HepG2 (cell line): ENCODE results near the gene BABAM2. TPM values are rescaled to one million over a fixed set of nuclear protein-coding genes. Genes with fewer than 3 reads are reported as not detected.

ENCODE experiments used
- ARHGAP35 ChIP-seq: sonication (generic); formaldehyde crosslinking; IDR thresholded peaks from 2 replicates; pipeline ENCODE4 v1.9.0; 2022; ENCODE audit warnings: mild to moderate bottlenecking, inconsistent platforms, moderate library complexity, missing genetic modification reagents, borderline replicate concordance
- ATF1 ChIP-seq: IDR thresholded peaks from 2 replicates; pipeline ENCODE4 v1.6.1; 2016; ENCODE audit warnings: mild to moderate bottlenecking, control low read depth
- ETV6 ChIP-seq: sonication (generic); formaldehyde crosslinking; conservative IDR thresholded peaks from 2 replicates; pipeline ENCODE4 v1.4.0; 2020; ENCODE audit warnings: missing genetic modification reagents
- KLF9 ChIP-seq: IDR thresholded peaks from 2 replicates; pipeline ENCODE4 v1.6.1; 2016; ENCODE audit warnings: low read depth
- MIXL1 ChIP-seq: IDR thresholded peaks from 2 replicates; pipeline ENCODE4 v1.6.1; 2016
- NRL ChIP-seq: sonication (generic); formaldehyde crosslinking; IDR thresholded peaks from 2 replicates; pipeline ENCODE4 v1.5.0; 2020; ENCODE audit warnings: missing genetic modification reagents, mild to moderate bottlenecking, moderate library complexity, borderline replicate concordance
- SATB2 ChIP-seq: sonication (generic); formaldehyde crosslinking; IDR thresholded peaks from 2 replicates; pipeline ENCODE4 v1.5.0; 2020; ENCODE audit warnings: missing genetic modification reagents
- TEAD3 ChIP-seq: optimal IDR thresholded peaks from 2 replicates; pipeline ENCODE3; 2016; ENCODE audit warnings: borderline replicate concordance
- XRCC5 ChIP-seq: fragments of 200-400 bp; formaldehyde crosslinking; optimal IDR thresholded peaks from 2 replicates; pipeline ENCODE3; 2017; ENCODE audit warnings: mild to moderate bottlenecking, low read length
- ZBTB1 ChIP-seq: sonication (generic); formaldehyde crosslinking; IDR thresholded peaks from 2 replicates; pipeline ENCODE4 v1.4.0; 2020; ENCODE audit warnings: missing genetic modification reagents, borderline replicate concordance
- ZNF329 ChIP-seq: sonication (generic); formaldehyde crosslinking; IDR thresholded peaks from 2 replicates; pipeline ENCODE4 v1.9.0; 2021; ENCODE audit warnings: low read depth, mild to moderate bottlenecking, missing genetic modification reagents
- ZNF383 ChIP-seq: sonication (generic); formaldehyde crosslinking; IDR thresholded peaks from 2 replicates; pipeline ENCODE4 v1.4.0; 2020; ENCODE audit warnings: missing genetic modification reagents, mild to moderate bottlenecking, borderline replicate concordance
- ZNF431 ChIP-seq: sonication (generic); formaldehyde crosslinking; IDR thresholded peaks from 2 replicates; pipeline ENCODE4 v1.9.0; 2022; ENCODE audit warnings: missing genetic modification reagents, low read depth, mild to moderate bottlenecking, borderline replicate concordance
- ZNF607 ChIP-seq: sonication (generic); formaldehyde crosslinking; IDR thresholded peaks from 2 replicates; pipeline ENCODE4 v1.5.1; 2020; ENCODE audit warnings: missing genetic modification reagents, mild to moderate bottlenecking, borderline replicate concordance
- polyA plus RNA-seq, 8 experiments: library from polyadenylated mRNA; depleted of rRNA in 3 of 8; stranded (reverse) in 7 of 8; unstranded in 1 of 8; fragments of >200 nt; fragmentation: Illumina TruSeq in 4 of 8; extraction: Trizol in 4 of 8; gene quantifications; 2 replicates each; pipeline versions ENCODE4 v1.2.1 to v1.2.3, GENCODE V29; 2011 to 2016; ENCODE audit warnings: low read depth in 4 of 8, missing spikeins in 1 of 8, mixed read lengths in 1 of 8; ENCODE audit not compliant: insufficient read depth in 1 of 8
- total RNA-seq, 5 experiments: library from RNA; depleted of rRNA; stranded (reverse); fragments of >200 nt; fragmentation: Illumina TruSeq; extraction: Trizol; gene quantifications; 2 replicates each; pipeline ENCODE4 v1.2.3, GENCODE V29; 2016; ENCODE audit warnings: low read depth in 1 of 5
- TF ChIP-seq, protein P1 (sequence below): sonication (generic); formaldehyde crosslinking; IDR thresholded peaks from 2 replicates; pipeline ENCODE4 v1.5.1; 2020; ENCODE audit warnings: missing genetic modification reagents, mild to moderate bottlenecking, borderline replicate concordance
- TF ChIP-seq, protein P2 (sequence below): sonication (generic); formaldehyde crosslinking; IDR thresholded peaks from 2 replicates; pipeline ENCODE4 v1.4.0; 2020; ENCODE audit warnings: missing genetic modification reagents
- TF ChIP-seq, protein P3 (sequence below): sonication (generic); formaldehyde crosslinking; IDR thresholded peaks from 2 replicates; pipeline ENCODE4 v1.8.0; 2022; ENCODE audit warnings: mild to moderate bottlenecking, missing genetic modification reagents; ENCODE audit not compliant: insufficient replicate concordance
- TF ChIP-seq, protein P4 (sequence below): sonication (generic); formaldehyde crosslinking; IDR thresholded peaks from 2 replicates; pipeline ENCODE4 v1.8.0; 2022; ENCODE audit warnings: missing genetic modification reagents, mild to moderate bottlenecking, borderline replicate concordance
- TF ChIP-seq, protein P5 (sequence below): sonication (generic); formaldehyde crosslinking; IDR thresholded peaks from 2 replicates; pipeline ENCODE4 v1.5.0; 2020; ENCODE audit warnings: mild to moderate bottlenecking, missing genetic modification reagents, borderline replicate concordance

Gene BABAM2
- total and polyA plus RNA-seq, 2 of the 13 experiments (the other 11 are each of a cell fraction or from before 2014, with no cell fraction given), result 24.9 to 28.0 TPM

DNA sequence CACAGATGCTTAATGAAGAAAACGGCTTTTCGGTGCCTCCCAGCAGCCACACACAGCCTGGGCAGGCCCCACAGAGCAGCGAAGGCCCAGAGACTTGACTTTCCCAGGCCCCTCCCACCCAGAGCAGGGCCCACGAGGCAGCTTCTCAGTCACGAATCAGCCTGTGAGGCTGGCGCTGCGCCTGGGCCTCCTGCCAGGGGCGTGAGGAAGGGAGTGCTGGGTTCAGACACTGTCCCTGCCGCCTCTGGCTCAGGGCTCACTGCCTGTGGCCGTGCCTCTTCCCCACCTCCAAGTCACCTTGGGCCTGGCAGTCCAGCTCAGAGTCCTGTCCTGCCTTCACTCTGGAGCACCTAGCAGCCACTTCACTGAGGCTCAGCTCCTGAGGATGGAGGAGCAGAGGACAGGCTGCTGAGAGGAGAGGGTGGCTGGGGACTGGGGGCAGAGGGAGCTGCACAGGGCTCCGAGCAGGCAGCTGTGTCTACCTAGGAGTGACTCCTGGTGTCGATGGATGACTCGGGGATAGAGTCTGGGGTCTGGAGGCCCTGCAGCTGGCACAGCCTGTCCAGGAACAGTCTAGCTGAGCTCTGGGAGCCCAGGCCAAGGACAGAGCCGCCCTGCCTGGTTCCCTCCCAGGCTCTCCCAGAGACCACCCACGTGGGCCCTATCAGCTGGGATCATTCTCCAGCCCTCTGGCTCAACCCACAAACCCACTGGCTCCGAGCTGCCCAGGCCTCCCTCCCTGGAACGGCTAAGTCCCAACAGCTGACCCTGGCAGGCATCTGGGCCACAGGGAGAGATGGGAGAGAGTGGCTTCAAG is 465.8 kb downstream of the BABAM2 start (continued):
- TF ChIP-seq, protein P1, sequence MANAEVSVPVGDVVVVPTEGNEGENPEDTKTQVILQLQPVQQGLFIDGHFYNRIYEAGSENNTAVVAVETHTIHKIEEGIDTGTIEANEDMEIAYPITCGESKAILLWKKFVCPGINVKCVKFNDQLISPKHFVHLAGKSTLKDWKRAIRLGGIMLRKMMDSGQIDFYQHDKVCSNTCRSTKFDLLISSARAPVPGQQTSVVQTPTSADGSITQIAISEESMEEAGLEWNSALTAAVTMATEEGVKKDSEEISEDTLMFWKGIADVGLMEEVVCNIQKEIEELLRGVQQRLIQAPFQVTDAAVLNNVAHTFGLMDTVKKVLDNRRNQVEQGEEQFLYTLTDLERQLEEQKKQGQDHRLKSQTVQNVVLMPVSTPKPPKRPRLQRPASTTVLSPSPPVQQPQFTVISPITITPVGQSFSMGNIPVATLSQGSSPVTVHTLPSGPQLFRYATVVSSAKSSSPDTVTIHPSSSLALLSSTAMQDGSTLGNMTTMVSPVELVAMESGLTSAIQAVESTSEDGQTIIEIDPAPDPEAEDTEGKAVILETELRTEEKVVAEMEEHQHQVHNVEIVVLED (CRISPR knock-in tag), result no peak
- TF ChIP-seq ZNF383 (CRISPR knock-in tag), result no peak
- TF ChIP-seq, protein P2, sequence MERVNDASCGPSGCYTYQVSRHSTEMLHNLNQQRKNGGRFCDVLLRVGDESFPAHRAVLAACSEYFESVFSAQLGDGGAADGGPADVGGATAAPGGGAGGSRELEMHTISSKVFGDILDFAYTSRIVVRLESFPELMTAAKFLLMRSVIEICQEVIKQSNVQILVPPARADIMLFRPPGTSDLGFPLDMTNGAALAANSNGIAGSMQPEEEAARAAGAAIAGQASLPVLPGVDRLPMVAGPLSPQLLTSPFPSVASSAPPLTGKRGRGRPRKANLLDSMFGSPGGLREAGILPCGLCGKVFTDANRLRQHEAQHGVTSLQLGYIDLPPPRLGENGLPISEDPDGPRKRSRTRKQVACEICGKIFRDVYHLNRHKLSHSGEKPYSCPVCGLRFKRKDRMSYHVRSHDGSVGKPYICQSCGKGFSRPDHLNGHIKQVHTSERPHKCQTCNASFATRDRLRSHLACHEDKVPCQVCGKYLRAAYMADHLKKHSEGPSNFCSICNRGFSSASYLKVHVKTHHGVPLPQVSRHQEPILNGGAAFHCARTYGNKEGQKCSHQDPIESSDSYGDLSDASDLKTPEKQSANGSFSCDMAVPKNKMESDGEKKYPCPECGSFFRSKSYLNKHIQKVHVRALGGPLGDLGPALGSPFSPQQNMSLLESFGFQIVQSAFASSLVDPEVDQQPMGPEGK (CRISPR knock-in tag), result no peak; the same call in 1 of the 2 replicates
- TF ChIP-seq ZNF431 (CRISPR knock-in tag), result no peak
- no peak for TF ChIP-seq ATF1
- no peak for TF ChIP-seq MIXL1 (CRISPR knock-in tag)
- peak; percentile 54 for TF ChIP-seq XRCC5
- no peak for TF ChIP-seq ETV6 (CRISPR knock-in tag)
- TF ChIP-seq ZNF329 (CRISPR knock-in tag), result no peak
- TF ChIP-seq ARHGAP35 (CRISPR knock-in tag), result no peak
- no peak for TF ChIP-seq SATB2
- TF ChIP-seq NRL, result 0 out of 2 replicates have a peak, but pooled peaks have one; percentile 2
- no peak for TF ChIP-seq ZBTB1 (CRISPR knock-in tag)
- TF ChIP-seq, protein P3, sequence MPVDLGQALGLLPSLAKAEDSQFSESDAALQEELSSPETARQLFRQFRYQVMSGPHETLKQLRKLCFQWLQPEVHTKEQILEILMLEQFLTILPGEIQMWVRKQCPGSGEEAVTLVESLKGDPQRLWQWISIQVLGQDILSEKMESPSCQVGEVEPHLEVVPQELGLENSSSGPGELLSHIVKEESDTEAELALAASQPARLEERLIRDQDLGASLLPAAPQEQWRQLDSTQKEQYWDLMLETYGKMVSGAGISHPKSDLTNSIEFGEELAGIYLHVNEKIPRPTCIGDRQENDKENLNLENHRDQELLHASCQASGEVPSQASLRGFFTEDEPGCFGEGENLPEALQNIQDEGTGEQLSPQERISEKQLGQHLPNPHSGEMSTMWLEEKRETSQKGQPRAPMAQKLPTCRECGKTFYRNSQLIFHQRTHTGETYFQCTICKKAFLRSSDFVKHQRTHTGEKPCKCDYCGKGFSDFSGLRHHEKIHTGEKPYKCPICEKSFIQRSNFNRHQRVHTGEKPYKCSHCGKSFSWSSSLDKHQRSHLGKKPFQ (CRISPR knock-in tag), result no peak
- TF ChIP-seq TEAD3 (CRISPR knock-in tag), result peak; percentile 25
- no peak for TF ChIP-seq ZNF607 (CRISPR knock-in tag)
- TF ChIP-seq KLF9 (CRISPR knock-in tag), result no peak
- TF ChIP-seq, protein P4, sequence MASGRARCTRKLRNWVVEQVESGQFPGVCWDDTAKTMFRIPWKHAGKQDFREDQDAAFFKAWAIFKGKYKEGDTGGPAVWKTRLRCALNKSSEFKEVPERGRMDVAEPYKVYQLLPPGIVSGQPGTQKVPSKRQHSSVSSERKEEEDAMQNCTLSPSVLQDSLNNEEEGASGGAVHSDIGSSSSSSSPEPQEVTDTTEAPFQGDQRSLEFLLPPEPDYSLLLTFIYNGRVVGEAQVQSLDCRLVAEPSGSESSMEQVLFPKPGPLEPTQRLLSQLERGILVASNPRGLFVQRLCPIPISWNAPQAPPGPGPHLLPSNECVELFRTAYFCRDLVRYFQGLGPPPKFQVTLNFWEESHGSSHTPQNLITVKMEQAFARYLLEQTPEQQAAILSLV (CRISPR knock-in tag), result no peak
- TF ChIP-seq, protein P5, sequence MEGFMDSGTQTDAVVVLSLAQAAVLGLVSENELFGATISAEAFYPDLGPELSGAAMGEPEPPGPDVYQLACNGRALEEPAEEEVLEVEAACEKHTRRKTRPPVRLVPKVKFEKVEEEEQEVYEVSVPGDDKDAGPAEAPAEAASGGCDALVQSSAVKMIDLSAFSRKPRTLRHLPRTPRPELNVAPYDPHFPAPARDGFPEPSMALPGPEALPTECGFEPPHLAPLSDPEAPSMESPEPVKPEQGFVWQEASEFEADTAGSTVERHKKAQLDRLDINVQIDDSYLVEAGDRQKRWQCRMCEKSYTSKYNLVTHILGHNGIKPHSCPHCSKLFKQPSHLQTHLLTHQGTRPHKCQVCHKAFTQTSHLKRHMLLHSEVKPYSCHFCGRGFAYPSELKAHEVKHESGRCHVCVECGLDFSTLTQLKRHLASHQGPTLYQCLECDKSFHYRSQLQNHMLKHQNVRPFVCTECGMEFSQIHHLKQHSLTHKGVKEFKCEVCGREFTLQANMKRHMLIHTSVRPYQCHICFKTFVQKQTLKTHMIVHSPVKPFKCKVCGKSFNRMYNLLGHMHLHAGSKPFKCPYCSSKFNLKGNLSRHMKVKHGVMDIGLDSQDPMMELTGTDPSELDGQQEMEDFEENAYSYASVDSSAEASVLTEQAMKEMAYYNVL (CRISPR knock-in tag), result no peak
